ENCODE data around the gene MXRA7. TPM values are rescaled to one million over a fixed set of nuclear protein-coding genes. Genes with fewer than 3 reads are reported as not detected.

Gene MXRA7
- total and polyA plus RNA-seq, 2 of the 4 experiments (the other 2 are of a cell fraction) = 168 to 231 TPM

DNA sequence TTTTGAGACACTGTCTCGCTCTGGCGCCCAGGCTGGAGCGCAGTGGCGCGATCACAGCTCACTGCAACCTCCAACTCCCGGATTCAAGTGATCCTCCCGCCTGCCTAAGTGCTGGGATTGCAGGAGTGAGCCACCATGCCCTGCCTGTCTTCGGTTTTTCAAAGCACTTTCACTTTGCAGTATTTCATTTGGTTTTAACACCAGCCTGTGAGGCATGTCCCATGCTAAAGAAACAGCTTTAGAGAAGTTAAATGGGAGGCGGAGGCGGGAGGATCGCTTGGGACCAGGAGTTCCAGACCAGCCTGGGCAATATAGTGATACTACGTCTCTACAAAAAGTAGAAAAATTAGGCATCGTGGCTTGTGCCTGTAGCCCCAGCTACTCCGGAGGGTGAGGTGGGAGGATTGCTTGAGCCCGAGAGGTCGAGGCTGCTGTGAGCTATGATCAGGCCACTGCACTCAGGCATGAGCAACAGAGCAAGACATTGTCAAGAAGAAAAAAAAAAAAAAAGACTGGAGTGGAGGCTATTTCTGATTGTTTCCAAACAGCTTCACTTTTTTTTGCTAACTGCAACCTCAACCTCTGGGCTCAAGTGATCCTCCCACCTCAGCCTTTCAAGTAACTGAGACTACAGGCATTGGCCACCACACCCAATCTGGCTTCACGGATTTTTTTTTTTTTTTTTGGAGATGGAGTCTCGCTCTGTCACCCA is 17.1 kb upstream of the MXRA7 start:
- H4K8ac ChIP-seq (ENCODE audit: low read depth in 2 of 2, low read length in 2 of 2) = peak overlapping the region in 1 of 2 experiments; percentile 7; a peak in 1 of 4 replicates
- no peak overlapping the region for H2BK20ac ChIP-seq (ENCODE audit: low read depth, low read length)
- peak overlapping the region; percentile 95 for H3K27ac ChIP-seq (ENCODE audit: insufficient read depth, low read length)
- peak overlapping the region; percentile 87 for H3K14ac ChIP-seq (replicated peaks; ENCODE audit: low read depth, low read length)
- no peak for ATAC-seq (ENCODE audit: low read depth)
- WGBS, 2 experiments (ENCODE audit: extremely low coverage in 2 of 2, insufficient read length in 1 of 2) = 79% methylated on average over 8 of the region's 18 CpGs; no CpG with 5 or more reads in 1 of the 2 experiments
- no peak overlapping the region; the same call in 1 of the 2 replicates for H4K5ac ChIP-seq (ENCODE audit: low read depth, low read length)
- H2BK5ac ChIP-seq (ENCODE audit: low read depth, low read length, poor library complexity, severe bottlenecking) = peak overlapping the region; percentile 17
- H2AK5ac ChIP-seq (ENCODE audit: low read depth, low read length) = peak overlapping the region; percentile 41
- peak overlapping the region; percentile 95; the same call in 1 of the 2 replicates for H3K4ac ChIP-seq (ENCODE audit: low read depth, low read length)
- DNase-seq = no peak
- no peak for TF ChIP-seq RFX5 (IDR thresholded peaks at IDR 0.05; ENCODE audit: low read depth, low read length)
- H3K4me3 ChIP-seq (ENCODE audit: insufficient read depth, low read depth, low read length) = peak overlapping the region; percentile 81
- no peak overlapping the region for H2BK15ac ChIP-seq (ENCODE audit: low read depth, low read length)
- intact Hi-C loops (cut with micrococcal nuclease) = loop anchor here (1.0 to 2.0 kb wide), 2 partner anchors 7 to 339 kb away; no protein-coding TSS in a partner anchor
- no peak overlapping the region for H3K18ac ChIP-seq (ENCODE audit: low read depth, low read length)
- no peak overlapping the region for H2AFZ ChIP-seq (replicated peaks; ENCODE audit: low read length, poor library complexity)
- H3K27me3 ChIP-seq (ENCODE audit: control insufficient read depth, insufficient read depth, low read length) = no peaks in the 10 kb centered on the region
- no TSS peak for BruUV-seq (replicated peaks)
- in situ Hi-C loops (cut with MboI; ENCODE audit: low sequenced_read_pairs) = no loop called here
- H3K79me1 ChIP-seq (ENCODE audit: low read depth in 1 of 2, low read length in 2 of 2) = peaks cover 18 to 60% of the 10 kb centered on the region in 2 experiments
- dilution Hi-C loops (cut with HindIII; ENCODE audit: low sequenced_read_pairs, unreplicated experiment) = no loop called here
- H3K4me1 ChIP-seq (ENCODE audit: control insufficient read depth, insufficient read depth, low read length) = peaks cover 8% of the 10 kb centered on the region
- H3K9ac ChIP-seq (ENCODE audit: low read depth, low read length) = peak overlapping the region; percentile 94
- H3K9me3 ChIP-seq (ENCODE audit: control insufficient read depth, insufficient read depth, low read length) = no peaks in the 10 kb centered on the region
- peak overlapping the region; percentile 79; the same call in 1 of the 2 replicates for H3K23ac ChIP-seq (ENCODE audit: low read depth, low read length)
- no peak overlapping the region for H3K56ac ChIP-seq (ENCODE audit: extremely low read depth, insufficient read depth, low read length)
- H3K36me3 ChIP-seq (ENCODE audit: control insufficient read depth, insufficient read depth, low read length) = peaks cover 22% of the 10 kb centered on the region
- H2AK9ac ChIP-seq (replicated peaks; ENCODE audit: low read depth, low read length, poor library complexity) = no peak overlapping the region
- POLR2A ChIA-PET (ENCODE audit: unreplicated experiment) = no interaction called here
- H3K4me2 ChIP-seq (ENCODE audit: low read depth, low read length) = peak overlapping the region; percentile 66
- CTCF ChIA-PET = interaction anchor here (0.8 kb wide), 1 partner anchor 104 kb away, joined by 5 read pairs; no protein-coding TSS in a partner anchor
- peak overlapping the region; percentile 18; the same call in 1 of the 2 replicates for H4K91ac ChIP-seq (ENCODE audit: insufficient read depth, low read depth, low read length)
- H4K20me1 ChIP-seq (ENCODE audit: insufficient read depth, low read length) = peaks cover 37% of the 10 kb centered on the region
- H2BK120ac ChIP-seq (ENCODE audit: low read depth, low read length) = no peak overlapping the region
- 0 out of 2 replicates have a peak, but pooled peaks cover 2% of the 10 kb centered on the region for H3K9me1 ChIP-seq (ENCODE audit: insufficient read depth, low read length)

All from IMR-90 (cell line).